HepG2 (cell line): Measurements from ENCODE around the gene SETD1B. TPM values are rescaled to one million over a fixed set of nuclear protein-coding genes. Genes with fewer than 3 reads are reported as not detected.

Experiments used
- ADNP ChIP-seq: sonication (generic); formaldehyde crosslinking; IDR thresholded peaks from 2 replicates; pipeline ENCODE4 v1.4.0; 2020; ENCODE audit warnings: missing genetic modification reagents
- ARNT2 ChIP-seq: sonication (generic); formaldehyde crosslinking; IDR thresholded peaks from 2 replicates; pipeline ENCODE4 v1.8.0; 2022; ENCODE audit warnings: mild to moderate bottlenecking, low read depth, missing genetic modification reagents, moderate library complexity
- ATF2 ChIP-seq: sonication (generic); formaldehyde crosslinking; IDR thresholded peaks from 2 replicates; pipeline ENCODE4 v1.4.0; 2020; ENCODE audit warnings: missing genetic modification reagents
- CENPT ChIP-seq: sonication (generic); formaldehyde crosslinking; IDR thresholded peaks from 2 replicates; pipeline ENCODE4 v1.8.0; 2022; ENCODE audit warnings: low read depth, mild to moderate bottlenecking, moderate library complexity, missing genetic modification reagents
- ELF3 ChIP-seq: IDR thresholded peaks from 2 replicates; pipeline ENCODE4 v1.6.1; 2016; ENCODE audit warnings: missing genetic modification reagents, missing compliant biosample characterization
- FOXA3 ChIP-seq: IDR thresholded peaks from 2 replicates; pipeline ENCODE4 v1.6.1; 2016; ENCODE audit warnings: missing genetic modification reagents, missing compliant biosample characterization
- HDAC1 ChIP-seq: sonication (generic); formaldehyde crosslinking; IDR thresholded peaks from 2 replicates; pipeline ENCODE4 v1.5.1; 2020; ENCODE audit warnings: mild to moderate bottlenecking, missing genetic modification reagents
- HNRNPUL1 ChIP-seq: fragments of 200-400 bp; formaldehyde crosslinking; IDR thresholded peaks from 2 replicates; pipeline ENCODE4 v1.6.1; 2017; ENCODE audit warnings: low read depth, mild to moderate bottlenecking, low read length, moderate library complexity
- KDM1A ChIP-seq: IDR thresholded peaks from 2 replicates; pipeline ENCODE4 v1.6.1; 2016; ENCODE audit warnings: missing compliant biosample characterization
- MAFK ChIP-seq, 2 experiments: IDR thresholded peaks in 1 of 2; conservative IDR thresholded peaks in 1 of 2; 2 replicates each; pipeline ENCODE4 v1.6.1; 2011; ENCODE audit warnings: improper control_type of control experiment in 2 of 2, low read length in 2 of 2
- NFYC ChIP-seq: IDR thresholded peaks from 2 replicates; pipeline ENCODE4 v1.6.1; 2016; ENCODE audit warnings: missing genetic modification reagents, missing compliant biosample characterization
- NPAS2 ChIP-seq: sonication (generic); formaldehyde crosslinking; IDR thresholded peaks from 2 replicates; pipeline ENCODE4 v1.8.0; 2022; ENCODE audit warnings: mild to moderate bottlenecking, missing genetic modification reagents, borderline replicate concordance
- PHF8 ChIP-seq: sonication (generic); formaldehyde crosslinking; IDR thresholded peaks from 2 replicates; pipeline ENCODE4 v1.5.0; 2020; ENCODE audit warnings: missing genetic modification reagents
- POLR2A ChIP-seq, 2 experiments: IDR thresholded peaks; 2 replicates each; pipeline ENCODE4 v1.6.1; 2011; ENCODE audit warnings: low read depth in 2 of 2, low read length in 2 of 2, mild to moderate bottlenecking in 1 of 2, moderate library complexity in 1 of 2; ENCODE audit not compliant: insufficient read depth in 1 of 2
- RELA ChIP-seq: sonication (generic); formaldehyde crosslinking; IDR thresholded peaks from 2 replicates; pipeline ENCODE4 v1.4.0; 2020; ENCODE audit warnings: missing genetic modification reagents
- TAF1 ChIP-seq: sonication (generic); formaldehyde crosslinking; IDR thresholded peaks from 2 replicates; pipeline ENCODE4 v1.4.0; 2020; ENCODE audit warnings: missing genetic modification reagents
- TBP ChIP-seq: sonication (generic); formaldehyde crosslinking; IDR thresholded peaks from 2 replicates; pipeline ENCODE4 v1.5.0; 2020; ENCODE audit warnings: missing genetic modification reagents
- TEAD3 ChIP-seq: optimal IDR thresholded peaks from 2 replicates; pipeline ENCODE3; 2016; ENCODE audit warnings: borderline replicate concordance
- XRCC5 ChIP-seq: fragments of 200-400 bp; formaldehyde crosslinking; optimal IDR thresholded peaks from 2 replicates; pipeline ENCODE3; 2017; ENCODE audit warnings: mild to moderate bottlenecking, low read length
- ZMYM2 ChIP-seq: sonication (generic); formaldehyde crosslinking; IDR thresholded peaks from 2 replicates; pipeline ENCODE4 v1.8.0; 2022; ENCODE audit warnings: mild to moderate bottlenecking, missing genetic modification reagents
- ZMYM3 ChIP-seq: sonication (generic); formaldehyde crosslinking; IDR thresholded peaks from 2 replicates; pipeline ENCODE4 v1.5.1; 2020; ENCODE audit warnings: mild to moderate bottlenecking, missing genetic modification reagents
- ZNF430 ChIP-seq: sonication (generic); formaldehyde crosslinking; IDR thresholded peaks from 2 replicates; pipeline ENCODE4 v1.9.0; 2021; ENCODE audit warnings: mild to moderate bottlenecking, missing genetic modification reagents
- ZNF543 ChIP-seq: sonication (generic); formaldehyde crosslinking; IDR thresholded peaks from 2 replicates; pipeline ENCODE4 v1.4.0; 2020; ENCODE audit warnings: mild to moderate bottlenecking, missing genetic modification reagents
- polyA plus RNA-seq, 8 experiments: library from polyadenylated mRNA; depleted of rRNA in 3 of 8; stranded (reverse) in 7 of 8; unstranded in 1 of 8; fragments of >200 nt; fragmentation: Illumina TruSeq in 4 of 8; extraction: Trizol in 4 of 8; gene quantifications; 2 replicates each; pipeline versions ENCODE4 v1.2.1 to v1.2.3, GENCODE V29; 2011 to 2016; ENCODE audit warnings: low read depth in 4 of 8, missing spikeins in 1 of 8, mixed read lengths in 1 of 8; ENCODE audit not compliant: insufficient read depth in 1 of 8
- total RNA-seq, 5 experiments: library from RNA; depleted of rRNA; stranded (reverse); fragments of >200 nt; fragmentation: Illumina TruSeq; extraction: Trizol; gene quantifications; 2 replicates each; pipeline ENCODE4 v1.2.3, GENCODE V29; 2016; ENCODE audit warnings: low read depth in 1 of 5
- TF ChIP-seq, protein P1 (sequence below): sonication (generic); formaldehyde crosslinking; IDR thresholded peaks from 2 replicates; pipeline ENCODE4 v1.5.1; 2020; ENCODE audit warnings: missing genetic modification reagents, mild to moderate bottlenecking, borderline replicate concordance
- TF ChIP-seq, protein P2 (sequence below): sonication (generic); formaldehyde crosslinking; IDR thresholded peaks from 2 replicates; pipeline ENCODE4 v1.4.0; 2020; ENCODE audit warnings: missing genetic modification reagents, borderline replicate concordance
- TF ChIP-seq, protein P3 (sequence below), 2 experiments: sonication (generic) in 1 of 2; formaldehyde crosslinking in 1 of 2; IDR thresholded peaks; 2 replicates each; pipeline versions ENCODE4 v1.4.0 to v1.6.1; 2018 to 2020; ENCODE audit warnings: missing genetic modification reagents in 2 of 2, borderline replicate concordance in 1 of 2, low read depth in 1 of 2, mild to moderate bottlenecking in 1 of 2, missing biosample characterization in 1 of 2

Gene SETD1B
- total and polyA plus RNA-seq, 2 of the 13 experiments (the other 11 are each of a cell fraction or from before 2014, with no cell fraction given), result 1.1 to 1.4 TPM

DNA sequence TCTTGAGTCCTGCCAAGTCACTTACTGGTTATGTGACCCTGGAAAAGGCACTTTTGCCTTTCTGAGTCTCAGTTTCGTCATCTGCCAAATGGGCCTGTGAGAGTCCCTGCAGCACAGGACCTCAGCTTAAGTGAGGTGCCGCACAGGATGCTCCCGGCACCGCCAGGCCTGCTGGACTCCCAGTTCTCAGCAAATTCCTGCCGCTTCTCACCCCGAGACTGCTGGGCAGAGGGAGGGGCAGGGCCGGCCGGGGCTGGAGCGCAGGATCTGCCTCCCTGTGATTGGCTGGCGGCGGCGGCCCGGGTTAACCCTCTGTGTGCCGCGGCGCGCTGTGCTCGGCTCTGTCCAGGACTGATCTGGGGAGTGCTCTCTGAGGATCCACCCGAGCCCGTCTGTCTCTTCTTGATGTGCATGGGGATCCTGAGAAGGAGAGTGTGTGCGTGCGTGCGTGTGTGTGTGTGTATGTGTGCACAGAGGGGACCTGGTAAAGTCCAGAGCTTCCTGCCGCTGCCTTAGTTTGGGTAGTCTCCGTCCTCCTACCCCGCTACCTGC is 8.6 kb downstream of the SETD1B start (continued):
- TF ChIP-seq ATF2 (CRISPR knock-in tag) (0 out of 2 replicates have a peak, but pooled peaks have one; percentile 9), NFYC (CRISPR knock-in tag) (peak; percentile 64), ARNT2 (0 out of 2 replicates have a peak, but pooled peaks have one; percentile 1), ZMYM3 (CRISPR knock-in tag) (peak; percentile 95), ELF3 (CRISPR knock-in tag) (no peak), TEAD3 (CRISPR knock-in tag) (peak; percentile 40), PHF8 (CRISPR knock-in tag) (peak; percentile 18; the same call in 1 of the 2 replicates), KDM1A (peak; percentile 92), ZMYM2 (CRISPR knock-in tag) (peak; percentile 47; the same call in 1 of the 2 replicates), NPAS2 (no peak), XRCC5 (peak; percentile 14), RELA (CRISPR knock-in tag) (no peak), TAF1 (CRISPR knock-in tag) (peak; percentile 40; the same call in 1 of the 2 replicates), POLR2A (IDR thresholded peaks at IDR 0.05; ENCODE audit: insufficient read depth in 1 of 2, low read depth in 2 of 2, low read length in 2 of 2) (0 out of 4 replicates have a peak, but pooled peaks of 1 of the 2 experiments have one; percentile 27), MAFK (conservative IDR thresholded peaks at IDR 0.05 in 1 of 2, IDR thresholded peaks at IDR 0.05 in 1 of 2; ENCODE audit: low read length in 2 of 2) (no peak), HNRNPUL1 (no peak), ZNF430 (CRISPR knock-in tag) (peak; percentile 30; the same call in 1 of the 2 replicates), TBP (CRISPR knock-in tag) (no peak), HDAC1 (peak; percentile 62; the same call in 1 of the 2 replicates), FOXA3 (no peak), ADNP (CRISPR knock-in tag) (peak; percentile 71; the same call in 1 of the 2 replicates), CENPT (CRISPR knock-in tag) (peak; percentile 51; the same call in 1 of the 2 replicates), ZNF543 (peak; percentile 86)
- TF ChIP-seq, protein P1, sequence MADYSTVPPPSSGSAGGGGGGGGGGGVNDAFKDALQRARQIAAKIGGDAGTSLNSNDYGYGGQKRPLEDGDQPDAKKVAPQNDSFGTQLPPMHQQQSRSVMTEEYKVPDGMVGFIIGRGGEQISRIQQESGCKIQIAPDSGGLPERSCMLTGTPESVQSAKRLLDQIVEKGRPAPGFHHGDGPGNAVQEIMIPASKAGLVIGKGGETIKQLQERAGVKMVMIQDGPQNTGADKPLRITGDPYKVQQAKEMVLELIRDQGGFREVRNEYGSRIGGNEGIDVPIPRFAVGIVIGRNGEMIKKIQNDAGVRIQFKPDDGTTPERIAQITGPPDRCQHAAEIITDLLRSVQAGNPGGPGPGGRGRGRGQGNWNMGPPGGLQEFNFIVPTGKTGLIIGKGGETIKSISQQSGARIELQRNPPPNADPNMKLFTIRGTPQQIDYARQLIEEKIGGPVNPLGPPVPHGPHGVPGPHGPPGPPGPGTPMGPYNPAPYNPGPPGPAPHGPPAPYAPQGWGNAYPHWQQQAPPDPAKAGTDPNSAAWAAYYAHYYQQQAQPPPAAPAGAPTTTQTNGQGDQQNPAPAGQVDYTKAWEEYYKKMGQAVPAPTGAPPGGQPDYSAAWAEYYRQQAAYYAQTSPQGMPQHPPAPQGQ (CRISPR knock-in tag), result no peak
- TF ChIP-seq, protein P2, sequence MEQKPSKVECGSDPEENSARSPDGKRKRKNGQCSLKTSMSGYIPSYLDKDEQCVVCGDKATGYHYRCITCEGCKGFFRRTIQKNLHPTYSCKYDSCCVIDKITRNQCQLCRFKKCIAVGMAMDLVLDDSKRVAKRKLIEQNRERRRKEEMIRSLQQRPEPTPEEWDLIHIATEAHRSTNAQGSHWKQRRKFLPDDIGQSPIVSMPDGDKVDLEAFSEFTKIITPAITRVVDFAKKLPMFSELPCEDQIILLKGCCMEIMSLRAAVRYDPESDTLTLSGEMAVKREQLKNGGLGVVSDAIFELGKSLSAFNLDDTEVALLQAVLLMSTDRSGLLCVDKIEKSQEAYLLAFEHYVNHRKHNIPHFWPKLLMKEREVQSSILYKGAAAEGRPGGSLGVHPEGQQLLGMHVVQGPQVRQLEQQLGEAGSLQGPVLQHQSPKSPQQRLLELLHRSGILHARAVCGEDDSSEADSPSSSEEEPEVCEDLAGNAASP (CRISPR knock-in tag), result no peak
- TF ChIP-seq, protein P3, sequence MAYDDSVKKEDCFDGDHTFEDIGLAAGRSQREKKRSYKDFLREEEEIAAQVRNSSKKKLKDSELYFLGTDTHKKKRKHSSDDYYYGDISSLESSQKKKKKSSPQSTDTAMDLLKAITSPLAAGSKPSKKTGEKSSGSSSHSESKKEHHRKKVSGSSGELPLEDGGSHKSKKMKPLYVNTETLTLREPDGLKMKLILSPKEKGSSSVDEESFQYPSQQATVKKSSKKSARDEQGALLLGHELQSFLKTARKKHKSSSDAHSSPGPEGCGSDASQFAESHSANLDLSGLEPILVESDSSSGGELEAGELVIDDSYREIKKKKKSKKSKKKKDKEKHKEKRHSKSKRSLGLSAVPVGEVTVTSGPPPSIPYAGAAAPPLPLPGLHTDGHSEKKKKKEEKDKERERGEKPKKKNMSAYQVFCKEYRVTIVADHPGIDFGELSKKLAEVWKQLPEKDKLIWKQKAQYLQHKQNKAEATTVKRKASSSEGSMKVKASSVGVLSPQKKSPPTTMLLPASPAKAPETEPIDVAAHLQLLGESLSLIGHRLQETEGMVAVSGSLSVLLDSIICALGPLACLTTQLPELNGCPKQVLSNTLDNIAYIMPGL (CRISPR knock-in tag; IDR thresholded peaks at IDR 0.05; ENCODE audit: borderline replicate concordance in 1 of 2, low read depth in 1 of 2), result peak; percentile 15 to 54; a peak in 3 of 4 replicates
